Neural progenitor cell (in vitro differentiated cells): ENCODE measurements around the gene PLXNA4. TPM values are rescaled to one million over a fixed set of nuclear protein-coding genes. Genes with fewer than 3 reads are reported as not detected.

ENCODE experiments used
- DNase-seq: peaks from one replicate; pipeline ENCODE4 v3.0.0-alpha.2; 2016; ENCODE audit warnings: low spot score
- H2AFZ ChIP-seq: fragments of 200-600 bp; sonication (generic); replicated peaks from 2 replicates; pipeline ENCODE4 v1.6.1; 2016; ENCODE audit warnings: antibody characterized with exemption
- H3F3A ChIP-seq: fragments of 200-600 bp; sonication (generic); 2 replicates; pipeline ENCODE4 v1.6.1; 2016; ENCODE audit warnings: antibody characterized with exemption, low read depth
- H3K27ac ChIP-seq: fragments of 200-600 bp; sonication (generic); 2 replicates; pipeline ENCODE4 v1.5.1; 2016; ENCODE audit warnings: mild to moderate bottlenecking
- H3K27me3 ChIP-seq: fragments of 200-600 bp; sonication (generic); 2 replicates; pipeline ENCODE4 v1.6.1; 2016; ENCODE audit warnings: mild to moderate bottlenecking, moderate library complexity
- H3K36me3 ChIP-seq: fragments of 200-600 bp; sonication (generic); 2 replicates; pipeline ENCODE4 v1.5.1; 2016
- H3K4me1 ChIP-seq: fragments of 200-600 bp; sonication (generic); 2 replicates; pipeline ENCODE4 v1.6.1; 2016; ENCODE audit warnings: mixed run types
- H3K4me2 ChIP-seq: fragments of 200-600 bp; sonication (generic); 2 replicates; pipeline ENCODE4 v1.6.1; 2016
- H3K4me3 ChIP-seq: fragments of 200-600 bp; sonication (generic); 2 replicates; pipeline ENCODE4 v1.5.1; 2016
- H3K79me2 ChIP-seq: fragments of 200-600 bp; sonication (generic); 2 replicates; pipeline ENCODE4 v1.6.1; 2016; ENCODE audit warnings: low read depth
- H3K9ac ChIP-seq: fragments of 200-600 bp; sonication (generic); 2 replicates; pipeline ENCODE4 v1.6.1; 2016
- H3K9me3 ChIP-seq: fragments of 200-600 bp; sonication (generic); 2 replicates; pipeline ENCODE4 v1.5.1; 2016; ENCODE audit warnings: low read depth
- H4K20me1 ChIP-seq: fragments of 200-600 bp; sonication (generic); 2 replicates; pipeline ENCODE4 v1.6.1; 2016; ENCODE audit warnings: low read depth
- H3K27ac Mint-ChIP-seq: 3 replicates; pipeline ENCODE4 v1.8.0; 2021; ENCODE audit warnings: mixed read lengths
- H3K27me3 Mint-ChIP-seq: 2 replicates; pipeline ENCODE4 v1.8.0; 2022; ENCODE audit warnings: low read depth, mild to moderate bottlenecking, inconsistent platforms, moderate library complexity, mixed read lengths; ENCODE audit not compliant: insufficient read depth
- H3K36me3 Mint-ChIP-seq: 3 replicates; pipeline ENCODE4 v1.8.0; 2021; ENCODE audit warnings: mixed read lengths
- H3K4me1 Mint-ChIP-seq: 3 replicates; pipeline ENCODE4 v1.8.0; 2021; ENCODE audit warnings: mixed read lengths
- H3K4me3 Mint-ChIP-seq: 3 replicates; pipeline ENCODE4 v1.8.0; 2021; ENCODE audit warnings: mild to moderate bottlenecking, moderate library complexity, mixed read lengths
- H3K9me3 Mint-ChIP-seq: 3 replicates; pipeline ENCODE4 v1.8.0; 2020; ENCODE audit warnings: mixed read lengths
- EZH2 ChIP-seq: fragments of 200-600 bp; sonication (generic); IDR thresholded peaks from 2 replicates; pipeline ENCODE4 v1.6.1; 2017; ENCODE audit warnings: antibody characterized with exemption, mild to moderate bottlenecking, moderate library complexity
- EZH2phosphoT487 ChIP-seq: fragments of 200-600 bp; sonication (generic); IDR thresholded peaks from 2 replicates; pipeline ENCODE4 v1.6.1; 2017; ENCODE audit warnings: antibody characterized with exemption
- total RNA-seq: library from RNA; depleted of rRNA; stranded (reverse); fragments of >200 nt; gene quantifications from 2 replicates; pipeline ENCODE4 v1.2.3, GENCODE V29; 2015; ENCODE audit warnings: low replicate concordance
- TF ChIP-seq, protein P1 (sequence below): fragments of 200-600 bp; sonication (generic); IDR thresholded peaks from 2 replicates; pipeline ENCODE4 v1.5.1; 2017; ENCODE audit warnings: antibody characterized with exemption, mild to moderate bottlenecking

PLXNA4 gene
- total RNA-seq, 1 donor from 2014 or later, result 0.49 TPM

- H3F3A ChIP-seq, result no peaks in the 10 kb centered on the region
- Mint-ChIP-seq H3K36me3 (no peaks in the 10 kb centered on the region), H3K9me3 (no peaks in the 10 kb centered on the region), H3K27ac (no peak overlapping the region), H3K4me3 (no peak overlapping the region), H3K27me3 (peaks cover 6% of the 10 kb centered on the region), H3K4me1 (peaks cover 8% of the 10 kb centered on the region)
- no peak for DNase-seq
- no peaks in the 10 kb centered on the region for H3K27me3 ChIP-seq
- no peaks in the 10 kb centered on the region for H4K20me1 ChIP-seq
- H3K9ac ChIP-seq, result no peak overlapping the region
- H2AFZ ChIP-seq, result no peak overlapping the region
- no peaks in the 10 kb centered on the region for H3K79me2 ChIP-seq
- no peaks in the 10 kb centered on the region for H3K9me3 ChIP-seq
- H3K4me2 ChIP-seq, result no peak overlapping the region
- no peak overlapping the region for H3K4me3 ChIP-seq
- TF ChIP-seq, protein P1, sequence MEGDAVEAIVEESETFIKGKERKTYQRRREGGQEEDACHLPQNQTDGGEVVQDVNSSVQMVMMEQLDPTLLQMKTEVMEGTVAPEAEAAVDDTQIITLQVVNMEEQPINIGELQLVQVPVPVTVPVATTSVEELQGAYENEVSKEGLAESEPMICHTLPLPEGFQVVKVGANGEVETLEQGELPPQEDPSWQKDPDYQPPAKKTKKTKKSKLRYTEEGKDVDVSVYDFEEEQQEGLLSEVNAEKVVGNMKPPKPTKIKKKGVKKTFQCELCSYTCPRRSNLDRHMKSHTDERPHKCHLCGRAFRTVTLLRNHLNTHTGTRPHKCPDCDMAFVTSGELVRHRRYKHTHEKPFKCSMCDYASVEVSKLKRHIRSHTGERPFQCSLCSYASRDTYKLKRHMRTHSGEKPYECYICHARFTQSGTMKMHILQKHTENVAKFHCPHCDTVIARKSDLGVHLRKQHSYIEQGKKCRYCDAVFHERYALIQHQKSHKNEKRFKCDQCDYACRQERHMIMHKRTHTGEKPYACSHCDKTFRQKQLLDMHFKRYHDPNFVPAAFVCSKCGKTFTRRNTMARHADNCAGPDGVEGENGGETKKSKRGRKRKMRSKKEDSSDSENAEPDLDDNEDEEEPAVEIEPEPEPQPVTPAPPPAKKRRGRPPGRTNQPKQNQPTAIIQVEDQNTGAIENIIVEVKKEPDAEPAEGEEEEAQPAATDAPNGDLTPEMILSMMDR, result no peak
- TF ChIP-seq EZH2, result no peak
- TF ChIP-seq EZH2phosphoT487, result no peak
- no peaks in the 10 kb centered on the region for H3K4me1 ChIP-seq
- H3K27ac ChIP-seq, result no peak overlapping the region
- no peaks in the 10 kb centered on the region for H3K36me3 ChIP-seq
Observed at GRCh38 chr7:132364226-132364625, 212.0 kb downstream of the PLXNA4 start.

DNA sequence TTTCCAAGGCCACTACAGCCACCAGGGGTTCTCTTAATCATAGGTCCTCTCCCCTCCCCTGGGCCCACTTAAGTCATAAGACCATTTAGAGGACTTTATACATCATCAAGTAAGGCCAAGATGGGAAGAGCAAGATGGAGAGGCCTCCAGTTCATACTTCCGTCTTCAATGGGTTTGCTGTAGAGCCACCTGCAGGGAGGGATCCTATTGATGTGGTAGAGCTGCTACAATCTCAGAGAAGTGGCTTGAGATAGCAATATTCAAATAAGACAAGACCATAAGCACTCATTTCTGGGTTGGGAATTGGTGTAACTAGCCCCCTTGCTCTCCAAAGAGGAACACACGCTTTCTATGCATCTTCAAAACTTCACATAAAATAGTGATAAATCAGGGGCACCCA, 214.2 kb downstream of the PLXNA4 start:
- Histone ChIP-seq H3F3A (no peaks in the 10 kb centered on the region), H3K27ac (no peak overlapping the region), H2AFZ (no peak overlapping the region), H3K4me3 (no peak overlapping the region), H3K4me2 (no peak overlapping the region), H3K9ac (no peak overlapping the region), H3K27me3 (no peaks in the 10 kb centered on the region), H3K9me3 (no peaks in the 10 kb centered on the region), H3K36me3 (no peaks in the 10 kb centered on the region), H4K20me1 (no peaks in the 10 kb centered on the region), H3K79me2 (no peaks in the 10 kb centered on the region), H3K4me1 (no peaks in the 10 kb centered on the region)
- DNase-seq, result no peak
- peaks cover 6% of the 10 kb centered on the region for H3K4me1 Mint-ChIP-seq
- peaks cover under 1% of the 10 kb centered on the region for H3K27me3 Mint-ChIP-seq
- no peak overlapping the region for H3K27ac Mint-ChIP-seq
- TF ChIP-seq, protein P1, result no peak
- TF ChIP-seq EZH2, result no peak
- TF ChIP-seq EZH2phosphoT487, result no peak
- H3K36me3 Mint-ChIP-seq, result no peaks in the 10 kb centered on the region
- H3K9me3 Mint-ChIP-seq, result no peaks in the 10 kb centered on the region
- no peak overlapping the region for H3K4me3 Mint-ChIP-seq

- peaks cover 6% of the 10 kb centered on the region for H3K4me1 Mint-ChIP-seq
- H3K4me3 Mint-ChIP-seq, result no peak overlapping the region
- H3K4me2 ChIP-seq, result no peak overlapping the region
- H3K27me3 ChIP-seq, result no peaks in the 10 kb centered on the region
- H3K27ac Mint-ChIP-seq, result no peak overlapping the region
- no peaks in the 10 kb centered on the region for H3K36me3 Mint-ChIP-seq
- no peak overlapping the region for H3K9ac ChIP-seq
- H3K27me3 Mint-ChIP-seq, result no peaks in the 10 kb centered on the region
- H3F3A ChIP-seq, result no peaks in the 10 kb centered on the region
- H3K27ac ChIP-seq, result no peak overlapping the region
- no peak overlapping the region for H3K4me3 ChIP-seq
- no peak for DNase-seq
- TF ChIP-seq EZH2phosphoT487 (no peak), EZH2 (no peak)
- TF ChIP-seq, protein P1, result no peak
- H2AFZ ChIP-seq, result no peak overlapping the region
- no peaks in the 10 kb centered on the region for H3K36me3 ChIP-seq
- no peaks in the 10 kb centered on the region for H3K4me1 ChIP-seq
- no peaks in the 10 kb centered on the region for H3K9me3 Mint-ChIP-seq
- H4K20me1 ChIP-seq, result no peaks in the 10 kb centered on the region
- H3K79me2 ChIP-seq, result no peaks in the 10 kb centered on the region
- no peaks in the 10 kb centered on the region for H3K9me3 ChIP-seq
Observed at GRCh38 chr7:132361146-132361545, 215.1 kb downstream of the PLXNA4 start.

DNA sequence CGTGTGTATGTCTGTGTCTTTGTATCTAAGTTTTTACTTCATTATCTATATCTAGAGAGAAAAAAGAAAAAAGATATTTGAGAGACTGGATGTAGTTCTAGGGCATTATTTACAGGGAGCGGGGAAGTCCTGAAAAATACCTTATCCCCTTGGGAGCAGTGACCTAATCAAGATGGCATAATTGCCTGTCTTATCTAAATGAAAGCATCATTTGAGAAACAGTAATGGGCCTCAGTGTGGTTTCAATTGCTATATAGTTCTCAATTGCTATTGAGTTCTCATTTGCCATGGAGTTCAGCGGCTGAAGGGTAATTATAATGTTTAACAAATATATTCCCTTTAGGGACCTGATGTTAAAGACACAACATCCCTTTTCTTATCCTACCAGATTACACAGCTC, 216.5 kb downstream of the PLXNA4 start:
- Mint-ChIP-seq H3K36me3 (no peaks in the 10 kb centered on the region), H3K27me3 (no peaks in the 10 kb centered on the region), H3K4me1 (peaks cover 6% of the 10 kb centered on the region), H3K9me3 (no peaks in the 10 kb centered on the region), H3K4me3 (no peak overlapping the region), H3K27ac (no peak overlapping the region)
- H3K79me2 ChIP-seq, result no peaks in the 10 kb centered on the region
- TF ChIP-seq, protein P1, result no peak
- TF ChIP-seq EZH2phosphoT487 (no peak), EZH2 (no peak)
- H3K36me3 ChIP-seq, result no peaks in the 10 kb centered on the region
- no peaks in the 10 kb centered on the region for H3K4me1 ChIP-seq
- H3K27me3 ChIP-seq, result no peaks in the 10 kb centered on the region
- no peak for DNase-seq
- H3K9me3 ChIP-seq, result no peaks in the 10 kb centered on the region
- no peak overlapping the region for H3K4me2 ChIP-seq
- H3K9ac ChIP-seq, result no peak overlapping the region
- no peak overlapping the region for H2AFZ ChIP-seq
- H4K20me1 ChIP-seq, result no peaks in the 10 kb centered on the region
- no peaks in the 10 kb centered on the region for H3F3A ChIP-seq
- no peak overlapping the region for H3K27ac ChIP-seq
- H3K4me3 ChIP-seq, result no peak overlapping the region
